Stimulated activated CD4-positive, alpha-beta T cell treated with anti-CD3 and anti-CD28 coated beads, Interleukin-15, amount 100 ng/mL, for 24 hours (primary cell): ENCODE measurements around the gene FADS2.
A peak's percentile ranks its signal among the peaks of the same experiment; 100 is the strongest.
"Not testable (repeated sequence)": the region's sequence is repeated elsewhere in the genome, so short reads cannot be mapped to it uniquely, and the experiment has no call there.

ENCODE experiments used
- DNase-seq: peaks from one replicate; pipeline ENCODE4 v3.0.0-alpha.2; 2020

The FADS2 gene

GRCh38 chr11:61870541-61871031 lies 42.5 kb downstream of the FADS2 start:
- no peak for DNase-seq

- peak; percentile 76 for DNase-seq
Measured at GRCh38 chr11:61871158-61871597, 43.1 kb downstream of the FADS2 start.

- DNase-seq: no peak
Measured at GRCh38 chr11:61872935-61873565, 45.0 kb downstream of the FADS2 start.

GRCh38 chr11:61873588-61874376 lies 45.7 kb downstream of the FADS2 start:
- no peak for DNase-seq

- DNase-seq: no peak
Measured at GRCh38 chr11:61874377-61874809, 46.3 kb downstream of the FADS2 start.

GRCh38 chr11:61874853-61875252 lies 46.8 kb downstream of the FADS2 start:
- DNase-seq: no peak

GRCh38 chr11:61875698-61876097 lies 47.6 kb downstream of the FADS2 start:
- no peak for DNase-seq

- DNase-seq: no peak
Measured at GRCh38 chr11:61879152-61879551, 51.1 kb downstream of the FADS2 start.

- DNase-seq: no peak
Measured at GRCh38 chr11:61880031-61880430, 51.9 kb downstream of the FADS2 start.

- DNase-seq: no peak
Measured at GRCh38 chr11:61880454-61880853, 52.4 kb downstream of the FADS2 start.

GRCh38 chr11:61881397-61881796 lies 53.3 kb downstream of the FADS2 start:
- DNase-seq: no peak

GRCh38 chr11:61882267-61882666 lies 54.2 kb downstream of the FADS2 start:
- DNase-seq: not testable (repeated sequence)

- no peak for DNase-seq
Measured at GRCh38 chr11:61882879-61883278, 54.8 kb downstream of the FADS2 start.

- DNase-seq: no peak
Measured at GRCh38 chr11:61883327-61883726, 55.2 kb downstream of the FADS2 start.

GRCh38 chr11:61883947-61884346 lies 55.8 kb downstream of the FADS2 start:
- no peak for DNase-seq

GRCh38 chr11:61885166-61885778 lies 57.2 kb downstream of the FADS2 start:
- DNase-seq: no peak

GRCh38 chr11:61885784-61886580 lies 57.9 kb downstream of the FADS2 start:
- no peak for DNase-seq

GRCh38 chr11:61886643-61887042 lies 58.5 kb downstream of the FADS2 start:
- no peak for DNase-seq

GRCh38 chr11:61887839-61888494 lies 59.9 kb downstream of the FADS2 start:
- DNase-seq: no peak

GRCh38 chr11:61888590-61888989 lies 60.5 kb downstream of the FADS2 start:
- no peak for DNase-seq

GRCh38 chr11:61889831-61890230 lies 61.7 kb downstream of the FADS2 start:
- DNase-seq: no peak
